K562 (cell line): ENCODE measurements around the gene GNAI1. TPM values are rescaled to one million over a fixed set of nuclear protein-coding genes. Genes with fewer than 3 reads are reported as not detected.

Source experiments
- ATAC-seq: fragments of 200-7000 bp; cut with Tn5 transposase; 3 replicates; pipeline ENCODE4 v1.9.1; 2020; ENCODE audit warnings: moderate library complexity
- BruUV-seq: library from RNA; stranded (reverse); fragments of 400-500 nt; replicated peaks from 2 replicates; lab custom pipeline; 2021; lab: Mats Ljungman, UMichigan
- CTCF ChIA-PET: fragments of 300-600 bp; formaldehyde crosslinking; extraction: SDS; loops from one replicate; lab custom pipeline; 2021; ENCODE audit warnings: low intra/inter-chr PET ratio; lab: Yijun Ruan, JAX
- POLR2A ChIA-PET: fragments of 300-600, 350-650 bp; sonication (Branson Sonifier 250); formaldehyde crosslinking; extraction: SDS; loops from one replicate; lab custom pipeline; 2021; ENCODE audit warnings: antibody characterized with exemption, inconsistent platforms; lab: Yijun Ruan, JAX
- DNase-seq, 4 experiments: peaks; one replicate each; pipeline versions ENCODE4 v3.0.0 to v3.0.0-alpha.2; 2011 to 2018; ENCODE audit warnings: low spot score in 3 of 4, mixed read lengths in 3 of 4; ENCODE audit errors: extremely low read depth in 1 of 4
- FAIRE-seq: peaks from 2 replicates; lab custom pipeline; 2011; peaks lifted over from hg19 to GRCh38; lab: Jason Lieb, UNC
- H2AFZ ChIP-seq: 2 replicates; pipeline ENCODE4 v1.6.0; 2011; ENCODE audit warnings: low read depth, low read length, control low read depth, inconsistent platforms
- H3K27ac ChIP-seq: fragments of 200-600 bp; 3 replicates; pipeline ENCODE4 v1.8.0; 2011; ENCODE audit warnings: low read depth, mild to moderate bottlenecking, control low read depth, inconsistent platforms, low read length, moderate library complexity, mixed read lengths; ENCODE audit errors: extremely low read depth
- H3K27me3 ChIP-seq, 2 experiments: fragments of 300-600 bp in 1 of 2; 2 replicates in 1 of 2; 3 replicates in 1 of 2; pipeline versions ENCODE4 v1.6.0 to v1.8.0; 2011; ENCODE audit warnings: inconsistent platforms in 2 of 2, low read length in 2 of 2, mild to moderate bottlenecking in 1 of 2, mixed read lengths in 1 of 2, moderate library complexity in 1 of 2; ENCODE audit not compliant: control insufficient read depth in 2 of 2, insufficient read depth in 2 of 2
- H3K36me3 ChIP-seq: fragments of 300-600 bp; 3 replicates; pipeline ENCODE4 v1.8.0; 2011; ENCODE audit warnings: mild to moderate bottlenecking, low read length, inconsistent platforms; ENCODE audit not compliant: control insufficient read depth, insufficient read depth
- H3K4me1 ChIP-seq, 2 experiments: fragments of 200-600 bp in 1 of 2; replicated peaks in 1 of 2; 2 replicates in 1 of 2; 3 replicates in 1 of 2; pipeline versions ENCODE4 v1.5.1 to v1.8.0; 2011; ENCODE audit warnings: inconsistent platforms in 2 of 2, low read length in 2 of 2, mild to moderate bottlenecking in 1 of 2, mixed read lengths in 1 of 2, moderate library complexity in 1 of 2; ENCODE audit not compliant: control insufficient read depth in 2 of 2, insufficient read depth in 2 of 2
- H3K4me2 ChIP-seq: 2 replicates; pipeline ENCODE4 v1.6.1; 2011; ENCODE audit warnings: low read length, control low read depth, inconsistent platforms, mixed read lengths; ENCODE audit not compliant: insufficient read depth
- H3K4me3 ChIP-seq: fragments of 200-600 bp; sonication (generic), shearing (Covaris generic); 2 replicates; pipeline ENCODE4 v1.5.1; 2016; ENCODE audit warnings: control low read depth, inconsistent platforms
- H3K79me2 ChIP-seq: fragments of 200-600 bp; 3 replicates; pipeline ENCODE4 v1.8.0; 2011; ENCODE audit warnings: low read length, inconsistent platforms; ENCODE audit not compliant: control insufficient read depth, insufficient read depth
- H3K9ac ChIP-seq, 2 experiments: 2 replicates each; pipeline versions ENCODE4 v1.6.0 to v1.6.1; 2011; ENCODE audit warnings: low read depth in 2 of 2, low read length in 2 of 2, control low read depth in 1 of 2, inconsistent platforms in 1 of 2, mild to moderate bottlenecking in 1 of 2, mixed read lengths in 1 of 2; ENCODE audit not compliant: insufficient read depth in 1 of 2
- H3K9me1 ChIP-seq: one replicate; pipeline ENCODE4 v1.6.0; 2011; ENCODE audit warnings: inconsistent platforms, mild to moderate bottlenecking, low read length, moderate library complexity; ENCODE audit not compliant: control insufficient read depth, insufficient read depth
- H3K9me3 ChIP-seq: replicated peaks from 2 replicates; pipeline ENCODE4 v1.5.1; 2011; ENCODE audit warnings: low read depth, low read length, inconsistent platforms; ENCODE audit not compliant: control insufficient read depth, insufficient read depth
- H4K20me1 ChIP-seq: replicated peaks from 2 replicates; pipeline ENCODE4 v1.6.1; 2011; ENCODE audit warnings: low read length, inconsistent platforms, mixed read lengths; ENCODE audit not compliant: control insufficient read depth, insufficient read depth
- BMI1 ChIP-seq: fragments of 150-350 bp; IDR thresholded peaks from 2 replicates; pipeline ENCODE4 v1.6.1; 2014; ENCODE audit warnings: low read length
- BRCA1 ChIP-seq, 2 experiments: fragments of 450-650 bp in 1 of 2; sonication (generic) in 1 of 2; formaldehyde crosslinking in 1 of 2; IDR thresholded peaks; 2 replicates each; pipeline versions ENCODE4 v1.5.0 to v1.6.1; 2017 to 2020; ENCODE audit warnings: mild to moderate bottlenecking in 1 of 2, missing genetic modification reagents in 1 of 2
- CAMTA2 ChIP-seq: fragments of 250-450 bp; sonication (Bioruptor Pico); conservative IDR thresholded peaks from 2 replicates; pipeline ENCODE4 v1.5.1; 2022
- FOXA3 ChIP-seq, 2 experiments: fragments of 450-650 bp in 1 of 2; sonication (generic) in 1 of 2; formaldehyde crosslinking; IDR thresholded peaks in 1 of 2; conservative IDR thresholded peaks in 1 of 2; 2 replicates each; pipeline versions ENCODE4 v1.4.0 to v1.8.0; 2020 to 2022; ENCODE audit warnings: mild to moderate bottlenecking in 2 of 2, missing genetic modification reagents in 1 of 2
- HNRNPH1 ChIP-seq: fragments of 200-400 bp; formaldehyde crosslinking; optimal IDR thresholded peaks from 2 replicates; pipeline ENCODE3; 2017; ENCODE audit warnings: low read depth, mild to moderate bottlenecking, low read length, moderate library complexity
- MCM7 ChIP-seq, 2 experiments: fragments of 450-650 bp; IDR thresholded peaks; 2 replicates each; pipeline ENCODE4 v1.6.1; 2016 to 2018
- MEF2A ChIP-seq: IDR thresholded peaks from 2 replicates; pipeline ENCODE4 v1.6.1; 2011; ENCODE audit warnings: low read depth, mild to moderate bottlenecking, low read length, moderate library complexity; ENCODE audit not compliant: control insufficient read depth
- NR2C1 ChIP-seq, 2 experiments: fragments of 450-650 bp; IDR thresholded peaks; 2 replicates each; pipeline ENCODE4 v1.6.1; 2017; ENCODE audit warnings: mild to moderate bottlenecking in 2 of 2, antibody characterized with exemption in 1 of 2, inconsistent platforms in 1 of 2, missing compliant biosample characterization in 1 of 2, missing genetic modification characterization in 1 of 2
- POLR2AphosphoS5 ChIP-seq: IDR thresholded peaks from 2 replicates; pipeline ENCODE4 v1.6.1; 2011; ENCODE audit warnings: mild to moderate bottlenecking, low read depth, low read length, moderate library complexity; ENCODE audit not compliant: control insufficient read depth, insufficient read depth
- SREBF2 ChIP-seq: sonication (generic); formaldehyde crosslinking; IDR thresholded peaks from 2 replicates; pipeline ENCODE4 v1.4.0; 2020; ENCODE audit warnings: mild to moderate bottlenecking, missing genetic modification reagents
- ZNF324 ChIP-seq: fragments of 250-450 bp; sonication (Bioruptor Pico); IDR thresholded peaks from 2 replicates; pipeline ENCODE4 v1.4.0; 2020; ENCODE audit warnings: mild to moderate bottlenecking
- WGBS: fragments of 100-300 bp; shearing (Covaris generic); methylation state at CpG from one replicate; pipeline ENCODE4 v1.1.6; 2016; ENCODE audit warnings: low coverage, mixed read lengths; ENCODE audit not compliant: insufficient coverage; ENCODE audit errors: missing lambda C conversion rate; 5-methylcytosine and 5-hydroxymethylcytosine counted together
- in situ Hi-C: fragments of 300-500 bp; cut with MboI; formaldehyde crosslinking; loops from 4 replicates; pipeline ENCODE4 v1.15.0; 2018; ENCODE audit warnings: inconsistent platforms, mixed read lengths
- intact Hi-C: fragments of 100-400 bp; cut with micrococcal nuclease; formaldehyde crosslinking; loops from 2 replicates; pipeline ENCODE4 v1.14.2; 2022
- polyA plus RNA-seq, 8 experiments: library from polyadenylated mRNA; depleted of rRNA in 4 of 8; stranded (reverse) in 5 of 8; unstranded in 3 of 8; fragments of >200 nt; fragmentation: Nextera tagmentation in 2 of 8; fragmentation: Illumina TruSeq in 1 of 8; extraction: Ambion mirVana in 2 of 8; extraction: Trizol in 1 of 8; gene quantifications; 2 replicates each; pipeline versions ENCODE4 v1.2.1 to v1.2.3, GENCODE V29; 2011 to 2014; ENCODE audit warnings: inconsistent platforms in 1 of 8, missing spikeins in 1 of 8
- total RNA-seq, 7 experiments: library from RNA; depleted of rRNA in 6 of 7; stranded (reverse); fragments of >200 nt in 6 of 7; fragmentation: Illumina TruSeq in 2 of 7; extraction: Trizol in 2 of 7; gene quantifications; 2 replicates each; pipeline versions ENCODE4 v1.2.1 to v1.2.3, GENCODE V29; 2011 to 2021; ENCODE audit warnings: low replicate concordance in 1 of 7
- TF ChIP-seq, protein P1 (sequence below): conservative IDR thresholded peaks from 2 replicates; pipeline ENCODE4 v1.6.1; 2011; ENCODE audit warnings: low read depth, mild to moderate bottlenecking, low read length; ENCODE audit not compliant: control insufficient read depth
- TF ChIP-seq, protein P2 (sequence below), 2 experiments: fragments of 200-800 bp in 1 of 2; sonication (Bioruptor generic) in 1 of 2; sonication (generic) in 1 of 2; formaldehyde crosslinking in 1 of 2; IDR thresholded peaks in 1 of 2; conservative IDR thresholded peaks in 1 of 2; 2 replicates each; pipeline versions ENCODE4 v1.5.0 to v1.6.1; 2016 to 2020; ENCODE audit warnings: missing compliant biosample characterization in 1 of 2, missing genetic modification characterization in 1 of 2, missing genetic modification reagents in 1 of 2

The GNAI1 gene
- total and polyA plus RNA-seq, 9 of the 15 experiments (the other 6 are each of a cell fraction or from before 2014, with no cell fraction given), result 0.03 to 0.13 (median 0.08) TPM; not detected in 6

DNA sequence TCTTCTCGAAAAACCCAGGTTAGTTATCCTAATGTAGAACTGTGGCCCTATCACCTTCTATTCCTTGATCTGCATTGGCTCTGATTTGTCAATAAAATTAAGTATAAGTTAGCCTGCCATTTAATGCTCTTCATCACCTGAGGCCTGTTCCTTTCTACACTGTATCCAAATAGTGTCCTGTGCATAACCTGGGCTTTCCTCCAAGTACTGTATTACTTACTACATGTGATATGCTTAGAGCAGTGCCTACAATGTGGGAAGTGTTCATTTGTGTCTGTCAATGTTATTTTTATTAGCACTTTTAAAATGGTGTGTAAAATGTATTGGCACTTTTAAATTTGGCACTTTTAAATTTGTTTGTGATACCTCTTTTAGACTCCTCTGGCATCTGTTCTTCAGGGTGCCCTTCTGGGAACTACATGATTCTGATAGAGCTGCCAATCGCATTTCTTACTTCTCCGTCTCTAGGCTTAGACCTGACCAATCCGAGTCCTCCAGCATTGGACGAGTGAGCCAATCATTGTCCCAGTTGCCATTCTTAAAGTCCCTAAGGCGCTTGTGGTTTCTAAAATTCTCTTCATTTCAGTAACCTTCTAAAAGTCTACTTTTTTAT lies 85.5 kb downstream of the GNAI1 start:
- no TSS peak for BruUV-seq
- no peaks in the 10 kb centered on the region for H4K20me1 ChIP-seq
- H3K79me2 ChIP-seq, result no peaks in the 10 kb centered on the region
- no peak for TF ChIP-seq MEF2A
- no peak for TF ChIP-seq BMI1
- TF ChIP-seq ZNF324, result no peak
- H3K4me2 ChIP-seq, result no peak overlapping the region
- no peak overlapping the region for H3K9ac ChIP-seq
- intact Hi-C loops (no loop called here), in situ Hi-C loops (no loop called here)
- H3K9me3 ChIP-seq, result no peaks in the 10 kb centered on the region; the same call in 1 of the 2 replicates
- POLR2A ChIA-PET, result no interaction called here
- no peak overlapping the region for H3K27ac ChIP-seq
- no peaks in the 10 kb centered on the region for H3K27me3 ChIP-seq
- no peaks in the 10 kb centered on the region for H3K9me1 ChIP-seq
- no peaks in the 10 kb centered on the region for H3K4me1 ChIP-seq
- H3K36me3 ChIP-seq, result no peaks in the 10 kb centered on the region
- CTCF ChIA-PET, result no interaction called here
- FAIRE-seq (no peak), DNase-seq (no peak), ATAC-seq (no peak)
- 0% methylated on average over 6 of the region's 6 CpGs for WGBS
- H2AFZ ChIP-seq, result no peak overlapping the region
- H3K4me3 ChIP-seq, result no peak overlapping the region

DNA sequence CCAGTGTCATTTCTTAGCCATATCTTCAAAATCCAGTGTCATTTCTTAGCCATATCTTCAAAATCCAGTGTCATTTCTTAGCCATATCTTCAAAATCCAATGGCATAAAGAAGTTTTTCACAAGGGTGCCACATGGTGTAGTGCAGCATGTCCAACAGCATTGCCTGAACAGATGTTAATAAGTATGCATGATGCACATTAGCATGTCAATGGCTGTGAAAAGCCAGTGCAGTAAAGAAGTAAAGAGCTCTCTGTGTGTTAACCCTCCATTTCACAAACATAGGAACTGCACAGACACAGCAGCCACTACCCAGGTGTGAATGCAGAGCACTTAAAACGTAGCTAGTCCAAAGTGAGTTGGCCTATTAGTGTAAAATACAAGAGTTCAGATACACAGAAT lies 89.8 kb downstream of the GNAI1 start:
- Histone ChIP-seq H3K4me3 (no peak overlapping the region), H3K27ac (no peak overlapping the region), H3K9me3 (no peaks in the 10 kb centered on the region), H2AFZ (no peak overlapping the region), H3K36me3 (no peaks in the 10 kb centered on the region), H3K4me1 (no peaks in the 10 kb centered on the region), H3K9ac (no peak overlapping the region), H3K4me2 (no peak overlapping the region), H4K20me1 (no peaks in the 10 kb centered on the region), H3K27me3 (no peaks in the 10 kb centered on the region), H3K9me1 (no peaks in the 10 kb centered on the region), H3K79me2 (no peaks in the 10 kb centered on the region)
- ChIA-PET CTCF (no interaction called here), POLR2A (no interaction called here)
- 0% methylated on average over 1 of the region's 1 CpG for WGBS
- intact Hi-C loops (no loop called here), in situ Hi-C loops (no loop called here)
- no TSS peak for BruUV-seq
- ATAC-seq, result no peak
- no peak for DNase-seq
- no peak for FAIRE-seq
- TF ChIP-seq HNRNPH1, result no peak
- TF ChIP-seq POLR2AphosphoS5, result no peak
- TF ChIP-seq, protein P1, sequence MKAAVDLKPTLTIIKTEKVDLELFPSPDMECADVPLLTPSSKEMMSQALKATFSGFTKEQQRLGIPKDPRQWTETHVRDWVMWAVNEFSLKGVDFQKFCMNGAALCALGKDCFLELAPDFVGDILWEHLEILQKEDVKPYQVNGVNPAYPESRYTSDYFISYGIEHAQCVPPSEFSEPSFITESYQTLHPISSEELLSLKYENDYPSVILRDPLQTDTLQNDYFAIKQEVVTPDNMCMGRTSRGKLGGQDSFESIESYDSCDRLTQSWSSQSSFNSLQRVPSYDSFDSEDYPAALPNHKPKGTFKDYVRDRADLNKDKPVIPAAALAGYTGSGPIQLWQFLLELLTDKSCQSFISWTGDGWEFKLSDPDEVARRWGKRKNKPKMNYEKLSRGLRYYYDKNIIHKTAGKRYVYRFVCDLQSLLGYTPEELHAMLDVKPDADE, result no peak
- no peak for TF ChIP-seq CAMTA2 (CRISPR knock-in tag)
- TF ChIP-seq, protein P2, sequence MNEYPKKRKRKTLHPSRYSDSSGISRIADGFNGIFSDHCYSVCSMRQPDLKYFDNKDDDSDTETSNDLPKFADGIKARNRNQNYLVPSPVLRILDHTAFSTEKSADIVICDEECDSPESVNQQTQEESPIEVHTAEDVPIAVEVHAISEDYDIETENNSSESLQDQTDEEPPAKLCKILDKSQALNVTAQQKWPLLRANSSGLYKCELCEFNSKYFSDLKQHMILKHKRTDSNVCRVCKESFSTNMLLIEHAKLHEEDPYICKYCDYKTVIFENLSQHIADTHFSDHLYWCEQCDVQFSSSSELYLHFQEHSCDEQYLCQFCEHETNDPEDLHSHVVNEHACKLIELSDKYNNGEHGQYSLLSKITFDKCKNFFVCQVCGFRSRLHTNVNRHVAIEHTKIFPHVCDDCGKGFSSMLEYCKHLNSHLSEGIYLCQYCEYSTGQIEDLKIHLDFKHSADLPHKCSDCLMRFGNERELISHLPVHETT (CRISPR knock-in tag; conservative IDR thresholded peaks at IDR 0.05 in 1 of 2, IDR thresholded peaks at IDR 0.05 in 1 of 2), result no peak
- TF ChIP-seq SREBF2 (CRISPR knock-in tag), result no peak
- no peak for TF ChIP-seq BRCA1 (IDR thresholded peaks at IDR 0.05)
- TF ChIP-seq BRCA1 (CRISPR knock-in tag; IDR thresholded peaks at IDR 0.05), result no peak
- TF ChIP-seq NR2C1 (IDR thresholded peaks at IDR 0.05), result no peak
- no peak for TF ChIP-seq NR2C1 (tag; IDR thresholded peaks at IDR 0.05)
- no peak for TF ChIP-seq FOXA3 (CRISPR knock-in tag; conservative IDR thresholded peaks at IDR 0.05 in 1 of 2, IDR thresholded peaks at IDR 0.05 in 1 of 2)
- no peak for TF ChIP-seq BMI1
- no peak for TF ChIP-seq MCM7 (IDR thresholded peaks at IDR 0.05)
